Globus pallidus (tissue), 1 donor: ENCODE data around the gene TMTC2.
"Not testable (repeated sequence)": the region's sequence is repeated elsewhere in the genome, so short reads cannot be mapped to it uniquely, and the experiment has no call there.

Experiments
- DNase-seq: peaks from one replicate; pipeline ENCODE4 v3.0.0-alpha.2; 2015; ENCODE audit warnings: low spot score

Gene TMTC2

DNA sequence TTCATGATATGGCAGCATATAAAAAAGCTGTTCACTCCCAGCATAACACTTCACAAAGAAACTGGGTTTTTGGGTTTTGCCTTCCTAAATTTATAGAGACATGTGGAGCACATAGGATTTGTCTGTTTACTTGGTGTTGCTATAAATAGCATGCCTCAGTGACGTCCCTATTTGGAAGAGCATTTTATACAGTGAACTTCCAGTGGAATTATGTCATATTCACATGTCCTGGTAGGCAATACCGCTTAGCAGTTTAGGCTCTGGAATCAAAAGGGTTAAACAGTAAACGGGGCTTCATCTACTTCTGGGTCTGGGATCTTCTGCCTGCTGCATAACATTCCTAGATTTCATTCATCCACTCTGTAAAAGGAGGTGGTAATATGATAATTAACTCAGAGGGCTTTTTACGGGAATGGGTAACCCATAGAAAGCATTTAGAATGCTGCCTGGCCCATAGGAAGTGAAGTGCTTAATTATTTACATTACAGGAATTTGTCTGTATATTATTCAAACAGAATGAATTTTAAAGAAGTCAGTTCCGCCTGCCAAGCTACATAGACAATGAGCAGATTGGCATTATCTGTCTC lies 396.1 kb downstream of the TMTC2 start:
- DNase-seq, result no peak

DNA sequence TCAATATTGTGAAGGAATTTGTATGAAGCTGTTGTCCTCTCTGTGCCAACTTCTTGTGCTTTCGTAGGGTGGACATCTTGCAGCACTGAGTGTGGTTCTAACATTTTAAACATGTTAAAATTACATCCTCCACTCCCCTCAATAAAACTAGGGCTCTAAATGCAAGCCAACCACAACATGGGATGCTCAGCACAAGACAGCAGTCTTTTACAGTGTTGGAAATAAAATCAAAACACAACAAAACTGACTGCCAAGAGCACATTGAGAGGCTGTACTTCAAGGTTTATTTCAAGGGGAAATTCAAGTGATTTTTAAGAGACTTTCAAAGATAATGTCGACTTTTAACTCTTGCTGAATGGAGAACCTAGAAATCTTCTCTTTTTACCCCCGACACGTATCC lies 396.9 kb downstream of the TMTC2 start:
- DNase-seq, result no peak

DNA sequence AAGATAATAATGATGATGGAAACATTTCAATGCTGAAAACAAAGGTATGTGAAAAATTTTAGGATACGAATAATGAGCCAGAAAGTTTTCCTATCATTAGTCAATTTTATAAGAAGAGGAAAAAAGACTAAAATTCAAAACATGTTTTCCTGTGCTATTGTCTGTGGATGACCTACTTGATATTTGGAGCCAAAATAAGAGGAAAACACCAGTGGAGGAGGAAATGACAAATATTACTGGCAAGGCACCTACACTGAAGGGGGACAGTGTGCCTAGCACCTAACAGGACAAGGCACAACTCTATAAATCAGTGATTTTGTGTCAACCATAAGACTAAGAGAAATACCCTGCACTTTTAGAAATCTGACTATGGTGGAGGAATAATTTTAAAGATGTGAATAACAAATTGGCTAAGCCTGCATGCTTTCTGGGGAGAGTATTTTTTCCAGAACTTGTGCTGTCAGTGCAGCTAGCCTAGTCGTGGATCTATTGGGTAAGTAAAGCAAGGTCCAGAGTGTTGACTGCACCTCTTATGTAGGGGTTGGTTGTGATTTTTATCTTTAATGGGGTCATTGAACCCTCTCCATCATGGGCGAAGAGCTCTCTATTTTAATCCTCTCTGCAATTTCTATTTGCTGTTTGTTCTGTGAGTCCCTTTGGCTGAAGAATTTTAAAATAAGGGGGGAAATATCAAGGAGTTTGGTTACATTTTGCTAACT lies 398.0 kb downstream of the TMTC2 start:
- DNase-seq, result no peak

DNA sequence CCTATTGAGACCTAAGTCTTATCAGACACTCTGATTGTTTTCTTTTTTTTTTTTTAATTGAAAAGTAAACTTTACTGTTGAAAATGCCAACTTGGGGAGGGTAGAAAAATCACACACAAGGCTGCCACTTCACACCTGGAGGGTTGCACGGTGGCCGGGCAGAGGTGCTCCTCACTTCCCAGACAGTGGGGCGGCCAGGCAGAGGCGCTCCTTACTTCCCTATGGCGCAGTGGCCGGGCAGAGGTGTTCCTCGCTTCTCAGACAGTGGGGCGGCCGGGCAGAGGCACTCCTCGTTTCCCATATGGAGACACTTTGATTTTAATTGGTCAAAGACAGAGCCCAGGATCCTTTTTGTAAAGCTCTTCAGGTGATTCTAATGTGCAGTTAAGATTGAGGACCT lies 399.3 kb downstream of the TMTC2 start:
- DNase-seq, result no peak

DNA sequence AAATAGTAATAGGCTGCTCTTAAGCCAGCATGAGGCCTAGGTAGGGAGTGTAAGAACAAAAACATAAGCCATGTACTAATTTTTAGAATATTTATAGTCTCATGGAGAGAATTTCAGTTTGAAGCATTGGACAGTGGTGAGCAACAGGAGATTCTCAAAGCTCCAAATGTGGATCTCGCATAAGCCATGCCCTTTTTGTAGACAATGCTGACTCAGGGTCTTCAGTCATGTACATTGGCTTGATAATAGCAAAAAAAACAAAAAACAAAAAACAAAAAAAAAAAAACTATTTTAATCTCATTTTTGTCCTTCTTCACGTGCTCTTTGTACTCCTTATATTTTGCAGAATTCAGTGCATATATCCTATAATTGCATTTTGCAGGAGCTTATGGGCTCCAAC lies 402.9 kb downstream of the TMTC2 start:
- no peak for DNase-seq

DNA sequence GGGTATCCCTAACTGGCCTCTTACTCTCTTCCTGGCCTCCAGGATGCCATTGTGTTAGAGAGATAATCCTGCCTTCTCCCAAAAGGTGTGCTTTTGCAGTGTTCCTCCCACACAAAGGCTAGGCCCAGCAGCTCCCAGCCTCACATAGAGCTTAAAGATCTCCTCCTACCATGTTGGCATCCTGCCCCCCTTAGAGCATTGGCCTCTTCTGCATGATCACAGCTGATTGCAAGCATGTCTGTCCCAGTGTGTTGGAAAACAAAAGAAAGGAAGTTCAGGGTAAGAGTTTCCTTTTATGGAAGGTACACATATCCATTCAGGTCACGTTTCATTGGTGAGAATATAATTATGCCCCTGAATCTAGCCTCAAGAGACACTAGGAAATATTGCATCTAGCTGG lies 405.4 kb downstream of the TMTC2 start:
- peak; percentile 41 for DNase-seq

DNA sequence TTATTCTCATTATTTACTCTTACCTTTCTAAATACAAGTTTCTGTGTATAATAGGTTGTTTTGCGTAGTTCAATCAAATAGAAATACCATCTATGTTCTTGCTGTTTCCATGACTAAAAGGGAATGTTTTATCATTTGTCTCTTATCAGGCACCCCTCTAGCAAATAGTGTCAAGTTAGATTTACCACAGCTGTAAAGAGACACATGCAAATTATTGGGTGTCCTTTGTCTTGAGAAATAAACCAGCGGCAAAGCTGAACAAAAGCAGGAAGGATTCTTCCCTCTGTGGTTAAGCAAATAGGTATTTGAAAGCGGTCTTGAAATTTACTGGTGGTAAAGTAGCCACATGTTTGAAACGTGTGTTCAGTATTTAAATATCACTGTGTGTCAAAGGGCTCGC lies 405.9 kb downstream of the TMTC2 start:
- DNase-seq, result no peak

DNA sequence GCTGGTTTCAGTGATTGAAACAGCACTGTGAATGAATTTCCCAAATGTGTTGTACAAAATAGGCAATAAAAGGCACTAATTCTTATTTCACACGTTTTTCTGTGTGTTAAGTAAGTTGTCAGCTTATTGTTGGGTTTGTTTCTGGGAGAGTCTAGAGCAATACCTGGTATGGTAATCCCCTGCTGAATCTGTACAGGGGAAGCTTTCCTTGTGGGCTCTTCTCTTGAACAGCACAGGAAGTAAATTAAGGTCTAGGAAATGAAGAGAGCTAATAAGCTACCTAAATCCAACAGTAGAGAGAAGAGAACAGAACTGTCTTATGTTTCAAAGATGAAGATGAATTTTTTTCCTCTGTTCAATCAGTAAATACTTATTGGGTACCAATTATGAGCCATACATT lies 406.7 kb downstream of the TMTC2 start:
- no peak for DNase-seq

DNA sequence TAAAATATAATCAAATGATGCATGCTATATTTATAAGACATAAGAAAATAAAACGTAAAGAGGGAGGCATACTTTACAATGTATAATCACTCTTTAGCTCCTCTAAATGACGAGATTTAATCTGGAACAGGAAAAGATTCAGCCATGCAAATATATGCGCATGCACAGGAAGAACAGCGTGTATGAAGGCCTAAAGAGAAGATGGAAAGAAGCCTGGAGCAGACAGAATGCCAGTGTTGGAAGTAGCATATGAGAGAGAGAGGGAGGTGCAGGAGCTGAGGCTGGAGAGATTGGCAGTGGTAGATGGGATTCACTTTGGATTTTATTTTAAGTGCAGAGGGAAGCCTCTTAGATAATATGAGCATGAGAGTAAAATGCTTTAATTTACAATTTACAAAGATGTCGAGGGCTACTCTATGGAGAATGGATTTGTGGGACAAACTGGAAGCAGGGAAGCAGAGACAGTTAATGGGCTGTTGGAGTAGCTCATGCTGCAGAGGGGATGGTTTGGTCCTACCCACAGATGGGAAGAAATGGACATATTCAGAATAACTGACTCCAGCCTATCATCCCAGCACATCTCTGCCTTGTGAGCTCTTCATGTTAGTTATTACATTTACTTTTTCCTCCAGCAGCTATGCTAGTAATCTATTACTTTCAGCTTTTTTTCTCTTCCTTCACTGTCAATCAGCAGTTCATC lies 411.1 kb downstream of the TMTC2 start:
- DNase-seq, result peak; percentile 57

DNA sequence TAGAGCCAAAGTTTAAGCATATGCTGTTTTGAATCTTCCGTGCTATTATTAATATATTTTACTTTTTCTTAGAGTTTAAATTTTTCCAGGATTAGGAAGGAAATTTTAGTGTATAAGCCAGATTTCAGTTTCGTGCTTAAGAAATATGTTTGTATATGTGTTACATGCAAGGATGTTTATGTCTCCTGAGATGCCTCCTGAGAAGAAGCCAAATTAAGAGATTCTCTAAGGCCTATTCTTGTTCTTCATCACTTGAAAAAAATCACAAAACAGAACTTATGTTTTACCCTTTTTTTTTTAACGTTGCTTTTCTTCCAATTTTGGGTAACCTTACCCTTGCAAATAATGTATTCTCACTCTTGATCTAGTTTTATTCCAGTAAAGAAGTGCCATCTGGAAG lies 412.7 kb downstream of the TMTC2 start:
- DNase-seq, result no peak

DNA sequence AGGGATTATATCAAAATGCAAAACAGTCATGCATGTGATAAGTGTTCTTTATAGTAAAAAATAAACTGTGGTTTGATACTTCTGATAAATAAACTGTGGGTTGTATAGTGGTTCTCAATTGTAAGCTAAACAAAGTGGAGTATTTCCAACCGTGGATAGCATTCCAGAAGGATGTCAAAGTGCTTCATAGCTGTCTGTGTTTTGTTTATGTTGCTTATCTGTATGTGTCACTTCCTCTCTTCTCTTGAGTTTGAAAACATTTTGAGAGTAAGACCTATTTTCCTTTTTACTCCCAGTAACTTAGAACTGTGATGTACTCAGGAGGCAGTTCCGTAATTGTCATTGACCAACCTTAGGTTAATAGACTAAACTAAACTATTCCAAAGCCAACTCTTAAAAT lies 415.8 kb downstream of the TMTC2 start:
- DNase-seq, result no peak

DNA sequence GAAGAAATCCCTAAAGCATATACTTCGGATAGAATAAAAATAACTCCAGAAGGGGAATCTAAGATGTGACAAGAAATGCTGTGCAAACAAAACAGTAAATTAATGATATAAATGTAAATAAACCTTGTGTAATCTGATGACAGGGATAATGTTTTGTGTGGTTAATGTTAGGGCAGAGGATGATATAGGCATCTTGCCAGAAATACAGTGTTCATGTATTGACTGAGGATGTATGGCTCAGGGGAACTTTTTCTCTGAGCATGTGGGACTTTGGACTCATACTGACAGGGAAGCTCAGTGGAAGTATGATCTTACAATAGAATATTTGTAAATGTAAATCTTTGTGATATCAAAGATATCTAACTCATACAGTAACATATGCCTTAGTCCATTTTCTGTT lies 420.2 kb downstream of the TMTC2 start:
- DNase-seq, result no peak

DNA sequence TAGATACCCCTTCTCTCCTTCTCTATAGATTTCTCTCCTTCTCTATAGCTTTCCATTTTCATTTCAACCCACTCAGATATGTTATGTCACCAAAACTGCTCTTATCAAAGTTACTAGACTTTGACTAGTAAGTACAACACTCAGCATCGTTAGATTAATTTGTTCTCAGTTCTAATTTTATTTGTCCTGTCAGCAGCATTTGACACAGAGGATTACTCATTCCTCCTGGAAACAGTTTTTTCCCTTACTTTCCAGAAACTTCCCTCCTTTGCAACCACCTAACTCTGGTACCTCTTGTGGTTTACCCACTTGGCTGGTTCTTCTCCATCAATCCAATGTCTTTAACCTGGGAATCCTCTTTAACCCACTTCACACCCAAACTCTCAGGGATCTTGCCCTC lies 423.7 kb downstream of the TMTC2 start:
- DNase-seq, result no peak

DNA sequence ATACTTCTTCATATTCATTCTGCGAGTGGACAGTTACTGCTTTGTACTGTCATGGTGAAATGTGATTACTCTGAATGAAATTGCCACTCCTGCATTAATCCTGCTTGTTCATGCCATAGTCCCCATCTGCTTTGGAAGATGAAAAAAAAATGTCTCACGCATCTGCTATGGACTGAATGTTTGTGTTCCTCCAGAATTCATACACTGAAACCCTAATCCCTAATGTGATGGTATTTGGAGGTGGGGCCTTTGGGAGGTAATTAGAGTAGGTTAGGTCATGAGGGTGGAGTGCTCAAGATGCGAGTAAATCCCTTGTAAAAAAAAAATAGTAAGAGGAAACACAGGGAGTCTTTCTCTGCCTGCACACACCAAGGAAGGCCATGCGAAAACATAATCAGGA lies 427.2 kb downstream of the TMTC2 start:
- no peak for DNase-seq

DNA sequence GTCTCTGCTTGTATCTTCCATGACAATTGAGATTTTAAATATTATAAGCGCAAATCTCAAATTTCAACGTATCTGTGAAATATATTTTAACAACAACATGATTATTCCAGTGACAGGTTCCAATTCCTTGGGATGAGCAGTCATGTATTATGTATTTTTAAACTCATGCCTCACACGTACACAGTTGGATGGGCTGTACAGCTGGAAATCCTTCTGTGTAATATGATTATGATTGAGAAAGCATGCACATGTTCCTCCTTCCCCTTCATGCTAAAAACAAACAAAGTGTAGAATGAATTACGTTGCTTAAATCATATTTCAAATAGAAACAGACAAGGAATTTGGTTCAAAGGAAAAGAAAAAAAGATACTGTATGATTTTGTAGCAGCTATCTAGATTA lies 428.3 kb downstream of the TMTC2 start:
- DNase-seq, result no peak

DNA sequence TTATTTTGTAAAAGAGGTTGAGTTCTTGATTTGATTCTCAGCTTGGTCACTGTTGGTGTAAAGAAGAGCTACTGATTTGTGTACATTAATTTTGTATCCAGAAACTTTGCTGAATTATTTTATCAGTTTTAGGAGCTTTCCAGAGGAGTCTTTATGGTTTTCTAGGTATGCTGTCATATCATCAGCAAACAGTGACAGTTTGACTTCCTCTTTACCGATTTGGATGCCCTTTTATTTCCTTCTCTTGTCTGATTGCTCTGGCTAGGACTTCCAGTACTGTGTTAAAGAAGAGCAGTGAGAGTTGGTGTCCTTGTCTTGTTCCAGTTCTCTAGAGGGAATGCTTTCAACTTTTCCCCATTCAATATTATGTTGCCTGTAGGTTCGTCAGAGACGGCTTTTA lies 431.2 kb downstream of the TMTC2 start:
- not testable (repeated sequence) for DNase-seq

DNA sequence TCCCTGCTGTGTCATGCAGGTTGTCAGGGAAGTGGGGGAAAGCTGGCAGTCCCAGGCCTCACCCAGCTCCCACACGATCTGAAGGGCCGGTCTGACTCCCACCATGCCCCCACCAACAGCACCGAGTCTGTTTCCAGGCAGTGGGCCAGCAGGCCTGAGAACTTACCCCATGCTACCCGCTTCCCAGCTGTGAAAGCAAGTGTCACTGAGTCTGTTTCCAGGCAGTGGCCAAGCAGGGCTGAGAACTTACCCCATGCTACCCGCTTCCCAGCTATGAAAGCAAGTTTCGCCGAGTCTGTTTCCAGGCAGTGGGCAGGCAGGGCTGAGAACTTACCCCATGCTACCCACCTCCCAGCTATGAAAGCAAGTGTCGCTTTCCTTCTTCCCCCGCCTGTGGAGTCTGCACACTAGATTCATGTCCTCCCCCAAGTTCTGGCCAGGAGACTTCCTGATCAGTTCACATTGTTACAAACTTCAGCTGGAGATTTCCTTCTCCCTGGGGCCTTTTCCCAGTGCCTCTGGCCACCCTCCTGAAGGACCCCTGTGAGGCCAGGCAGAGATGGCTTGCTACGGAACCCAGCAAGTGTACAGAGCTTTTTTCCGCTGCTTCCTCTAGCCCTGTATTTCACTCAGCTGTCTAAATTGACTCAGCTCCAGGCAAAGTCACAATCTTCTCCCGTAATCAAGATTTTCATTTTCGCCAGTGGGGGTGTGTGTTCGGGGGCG lies 435.4 kb downstream of the TMTC2 start:
- DNase-seq, result no peak

DNA sequence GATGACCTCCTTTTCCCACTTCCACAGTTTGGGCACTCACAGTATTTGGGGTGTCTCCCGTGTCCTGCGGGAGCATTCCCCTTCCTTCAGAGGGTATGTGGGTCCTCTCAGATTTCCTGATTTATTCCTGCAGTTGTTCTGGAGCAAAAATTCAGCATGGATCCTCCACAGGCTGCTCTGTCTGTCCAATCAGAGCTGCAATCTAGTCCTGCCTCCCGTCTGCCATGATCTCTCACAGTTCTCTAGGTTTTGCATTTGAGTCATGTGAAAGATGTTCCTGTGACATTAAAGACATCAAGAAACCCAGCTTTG lies 435.9 kb downstream of the TMTC2 start:
- no peak for DNase-seq

DNA sequence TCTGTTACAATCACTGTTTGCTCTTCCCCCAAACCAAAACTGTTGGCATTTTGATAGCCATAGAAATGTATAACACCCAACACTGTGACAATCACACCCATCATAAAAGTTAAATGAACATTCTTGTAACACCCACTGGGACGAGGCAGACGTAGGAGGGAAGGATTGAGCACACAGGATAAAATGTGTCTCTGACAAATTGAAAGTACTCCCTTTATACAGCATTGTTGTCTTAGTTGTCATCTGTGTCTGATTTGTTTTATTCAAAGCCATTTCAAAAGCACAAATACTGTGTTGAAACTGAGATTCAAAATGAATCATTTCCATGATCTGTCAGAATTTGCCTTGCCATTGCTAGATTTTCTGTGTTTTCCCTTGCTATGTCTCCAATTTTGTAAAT lies 436.3 kb downstream of the TMTC2 start:
- DNase-seq, result no peak

DNA sequence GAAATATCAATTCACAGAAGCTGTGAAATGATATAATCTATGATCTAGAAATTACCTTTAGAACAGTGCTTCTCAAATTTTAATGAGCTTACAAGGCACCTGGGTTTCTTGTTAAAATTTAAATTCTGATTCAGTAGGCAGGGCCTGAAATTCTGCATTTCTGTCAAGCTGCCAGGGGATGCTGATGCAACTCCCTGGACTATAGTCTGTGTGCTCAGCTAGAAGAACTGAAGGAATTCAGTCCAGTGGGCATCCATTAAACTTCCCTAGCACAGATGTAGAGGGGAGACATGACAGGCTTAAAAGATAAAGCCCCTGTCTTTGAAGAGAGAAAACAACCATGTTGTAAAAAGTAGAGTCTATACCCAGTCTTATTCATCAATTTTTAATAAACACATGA lies 441.8 kb downstream of the TMTC2 start:
- DNase-seq, result no peak

DNA sequence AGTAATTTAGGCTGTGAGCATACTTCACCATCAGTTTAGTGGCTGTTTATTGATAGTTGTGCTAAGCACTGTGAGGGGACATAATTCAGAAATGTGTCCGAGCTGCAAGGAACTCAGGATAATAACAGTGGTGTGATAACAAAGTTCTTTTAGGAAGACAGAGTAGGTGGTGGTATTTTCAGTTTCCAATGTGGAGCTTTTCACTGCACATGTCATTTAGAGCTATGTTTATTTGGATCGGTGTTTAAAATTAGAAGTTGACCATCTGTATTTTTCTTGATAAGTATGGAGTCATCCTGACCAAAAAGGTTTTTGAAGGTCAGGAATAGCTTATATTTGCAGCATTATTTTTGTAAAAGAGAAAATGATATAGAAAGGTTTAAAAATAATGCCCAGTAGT lies 443.5 kb downstream of the TMTC2 start:
- DNase-seq, result no peak

DNA sequence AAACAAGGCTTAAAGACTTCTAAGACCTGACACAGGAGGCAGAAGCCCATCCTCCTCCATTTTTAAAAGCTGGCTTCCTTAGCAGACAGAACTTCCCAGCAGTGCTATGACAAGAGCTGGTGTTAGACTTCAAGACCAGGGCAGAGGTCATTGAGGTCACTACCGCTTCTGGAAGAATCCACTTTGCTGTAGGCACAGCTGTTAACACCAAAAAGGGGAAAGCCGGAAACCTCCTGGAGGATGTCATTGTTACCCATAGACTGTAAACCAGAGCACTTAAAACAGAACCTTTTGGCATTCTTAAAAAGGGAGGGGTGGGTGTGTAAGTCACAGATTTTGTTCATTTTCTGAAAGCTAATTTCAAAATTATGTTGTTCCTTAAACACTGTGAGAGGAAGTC lies 445.7 kb downstream of the TMTC2 start:
- no peak for DNase-seq

DNA sequence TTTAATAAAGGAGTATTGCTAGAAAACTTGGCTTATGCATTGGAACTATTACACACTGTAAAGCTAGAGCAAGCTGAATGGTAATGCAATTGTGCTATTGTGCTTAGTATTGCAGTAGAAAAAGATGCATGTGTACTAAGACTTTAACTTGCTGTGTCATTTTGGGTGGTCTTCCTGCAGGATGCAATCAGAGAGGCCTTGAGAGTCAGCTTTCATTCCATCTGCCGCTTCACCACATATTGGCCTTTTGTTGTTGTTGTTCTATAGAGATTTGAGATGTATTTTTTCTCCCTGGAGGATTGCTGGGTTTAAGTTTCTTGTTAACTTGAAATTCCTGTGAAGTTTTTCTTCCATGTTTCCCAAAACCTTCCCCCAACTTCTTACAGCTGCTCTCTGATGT lies 449.7 kb downstream of the TMTC2 start:
- no peak for DNase-seq
